Measurements from ENCODE around the gene ACBD6. TPM values are rescaled to one million over a fixed set of nuclear protein-coding genes. Genes with fewer than 3 reads are reported as not detected.

Gene ACBD6
- total and polyA plus RNA-seq, 2 experiments from 2014 or later: 36.3 to 45.8 TPM

- Histone ChIP-seq H3K27ac (no peak overlapping the region), H3K36me3 (replicated peaks; ENCODE audit: insufficient read depth, low read depth) (no peaks in the 10 kb centered on the region), H3K27me3 (no peaks in the 10 kb centered on the region), H3K9me2 (replicated peaks; ENCODE audit: insufficient read depth) (no peaks in the 10 kb centered on the region), H3K4me2 (no peak overlapping the region), H3K4me1 (ENCODE audit: insufficient read depth) (no peaks in the 10 kb centered on the region), H3K4me3 (no peak overlapping the region), H4K20me1 (ENCODE audit: insufficient read depth, poor library complexity, severe bottlenecking) (no peaks in the 10 kb centered on the region), H3K79me2 (no peaks in the 10 kb centered on the region), H2AFZ (peak overlapping the region; percentile 3), H3K9me3 (ENCODE audit: low read depth) (no peaks in the 10 kb centered on the region)
- DNase-seq (ENCODE audit: low spot score): peak; percentile 85
- TF ChIP-seq EZH2 (IDR thresholded peaks at IDR 0.05; ENCODE audit: borderline replicate concordance) (no peak), EZH2phosphoT487 (IDR thresholded peaks at IDR 0.05; ENCODE audit: low read depth, severe bottlenecking, unreplicated experiment) (no peak)
- TF ChIP-seq, protein P1, sequence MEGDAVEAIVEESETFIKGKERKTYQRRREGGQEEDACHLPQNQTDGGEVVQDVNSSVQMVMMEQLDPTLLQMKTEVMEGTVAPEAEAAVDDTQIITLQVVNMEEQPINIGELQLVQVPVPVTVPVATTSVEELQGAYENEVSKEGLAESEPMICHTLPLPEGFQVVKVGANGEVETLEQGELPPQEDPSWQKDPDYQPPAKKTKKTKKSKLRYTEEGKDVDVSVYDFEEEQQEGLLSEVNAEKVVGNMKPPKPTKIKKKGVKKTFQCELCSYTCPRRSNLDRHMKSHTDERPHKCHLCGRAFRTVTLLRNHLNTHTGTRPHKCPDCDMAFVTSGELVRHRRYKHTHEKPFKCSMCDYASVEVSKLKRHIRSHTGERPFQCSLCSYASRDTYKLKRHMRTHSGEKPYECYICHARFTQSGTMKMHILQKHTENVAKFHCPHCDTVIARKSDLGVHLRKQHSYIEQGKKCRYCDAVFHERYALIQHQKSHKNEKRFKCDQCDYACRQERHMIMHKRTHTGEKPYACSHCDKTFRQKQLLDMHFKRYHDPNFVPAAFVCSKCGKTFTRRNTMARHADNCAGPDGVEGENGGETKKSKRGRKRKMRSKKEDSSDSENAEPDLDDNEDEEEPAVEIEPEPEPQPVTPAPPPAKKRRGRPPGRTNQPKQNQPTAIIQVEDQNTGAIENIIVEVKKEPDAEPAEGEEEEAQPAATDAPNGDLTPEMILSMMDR (IDR thresholded peaks at IDR 0.05; ENCODE audit: poor library complexity): peak; percentile 82
- 35% methylated on average over 10 of the region's 10 CpGs for WGBS (ENCODE audit: low lambda C conversion rate, missing lambda C conversion rate)
Observed at GRCh38 chr1:180533266-180533987, 31.1 kb upstream of the ACBD6 start.

DNA sequence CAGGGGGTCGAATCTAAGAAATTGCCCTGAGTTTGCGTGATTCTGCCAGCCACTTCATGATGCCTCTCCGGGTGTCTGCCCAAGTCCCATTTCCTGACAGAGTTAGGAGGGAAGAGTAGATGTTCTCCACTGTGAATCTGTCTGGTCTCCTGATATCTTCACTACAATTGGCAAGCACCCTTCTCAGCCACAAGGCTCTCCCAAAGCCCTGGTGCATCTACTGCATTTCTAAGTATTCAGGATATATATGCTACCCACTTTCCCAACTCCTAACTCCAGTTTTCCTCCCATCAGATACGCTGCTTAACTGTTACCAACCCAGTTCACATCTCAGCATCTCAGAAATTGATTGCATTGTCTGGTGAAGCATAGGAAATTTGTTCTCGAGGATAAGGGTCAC, 30.5 kb upstream of the ACBD6 start:
- Histone ChIP-seq H3K27ac (no peak overlapping the region), H3K4me3 (no peak overlapping the region), H3K4me2 (no peak overlapping the region), H4K20me1 (ENCODE audit: insufficient read depth, poor library complexity, severe bottlenecking) (no peaks in the 10 kb centered on the region), H3K79me2 (no peaks in the 10 kb centered on the region), H2AFZ (no peak overlapping the region), H3K36me3 (replicated peaks; ENCODE audit: insufficient read depth, low read depth) (no peaks in the 10 kb centered on the region), H3K4me1 (ENCODE audit: insufficient read depth) (no peaks in the 10 kb centered on the region), H3K27me3 (no peaks in the 10 kb centered on the region), H3K9me3 (ENCODE audit: low read depth) (no peaks in the 10 kb centered on the region), H3K9me2 (replicated peaks; ENCODE audit: insufficient read depth) (no peaks in the 10 kb centered on the region)
- WGBS (ENCODE audit: low lambda C conversion rate, missing lambda C conversion rate): 94% methylated on average over 5 of the region's 5 CpGs
- no peak for DNase-seq (ENCODE audit: low spot score)
- TF ChIP-seq, protein P1 (IDR thresholded peaks at IDR 0.05; ENCODE audit: poor library complexity): no peak
- TF ChIP-seq EZH2 (IDR thresholded peaks at IDR 0.05; ENCODE audit: borderline replicate concordance) (no peak), EZH2phosphoT487 (IDR thresholded peaks at IDR 0.05; ENCODE audit: low read depth, severe bottlenecking, unreplicated experiment) (no peak)

GRCh38 chr1:180530501-180530900, 28.1 kb upstream of the ACBD6 start:
- Histone ChIP-seq H3K79me2 (no peaks in the 10 kb centered on the region), H3K9me2 (replicated peaks; ENCODE audit: insufficient read depth) (no peaks in the 10 kb centered on the region), H3K27ac (no peak overlapping the region), H3K36me3 (replicated peaks; ENCODE audit: insufficient read depth, low read depth) (no peaks in the 10 kb centered on the region), H3K4me2 (no peak overlapping the region), H3K27me3 (no peaks in the 10 kb centered on the region), H3K9me3 (ENCODE audit: low read depth) (no peaks in the 10 kb centered on the region), H2AFZ (no peak overlapping the region), H4K20me1 (ENCODE audit: insufficient read depth, poor library complexity, severe bottlenecking) (no peaks in the 10 kb centered on the region), H3K4me3 (no peak overlapping the region), H3K4me1 (ENCODE audit: insufficient read depth) (no peaks in the 10 kb centered on the region)
- WGBS (ENCODE audit: low lambda C conversion rate, missing lambda C conversion rate): 77% methylated on average over 5 of the region's 5 CpGs
- TF ChIP-seq EZH2phosphoT487 (IDR thresholded peaks at IDR 0.05; ENCODE audit: low read depth, severe bottlenecking, unreplicated experiment) (no peak), EZH2 (IDR thresholded peaks at IDR 0.05; ENCODE audit: borderline replicate concordance) (no peak)
- TF ChIP-seq, protein P1 (IDR thresholded peaks at IDR 0.05; ENCODE audit: poor library complexity): no peak
- peak; percentile 43 for DNase-seq (ENCODE audit: low spot score)

Data from hepatocyte (in vitro differentiated cells).